HG03280 (cell line): Measurements from ENCODE around the gene RALY.

Source experiments
- ATAC-seq: cut with Tn5 transposase; IDR thresholded peaks from one replicate; pipeline ENCODE4 v1.9.1; 2021; ENCODE audit warnings: mild to moderate bottlenecking, moderate library complexity; ENCODE audit not compliant: unreplicated experiment

The RALY gene

DNA sequence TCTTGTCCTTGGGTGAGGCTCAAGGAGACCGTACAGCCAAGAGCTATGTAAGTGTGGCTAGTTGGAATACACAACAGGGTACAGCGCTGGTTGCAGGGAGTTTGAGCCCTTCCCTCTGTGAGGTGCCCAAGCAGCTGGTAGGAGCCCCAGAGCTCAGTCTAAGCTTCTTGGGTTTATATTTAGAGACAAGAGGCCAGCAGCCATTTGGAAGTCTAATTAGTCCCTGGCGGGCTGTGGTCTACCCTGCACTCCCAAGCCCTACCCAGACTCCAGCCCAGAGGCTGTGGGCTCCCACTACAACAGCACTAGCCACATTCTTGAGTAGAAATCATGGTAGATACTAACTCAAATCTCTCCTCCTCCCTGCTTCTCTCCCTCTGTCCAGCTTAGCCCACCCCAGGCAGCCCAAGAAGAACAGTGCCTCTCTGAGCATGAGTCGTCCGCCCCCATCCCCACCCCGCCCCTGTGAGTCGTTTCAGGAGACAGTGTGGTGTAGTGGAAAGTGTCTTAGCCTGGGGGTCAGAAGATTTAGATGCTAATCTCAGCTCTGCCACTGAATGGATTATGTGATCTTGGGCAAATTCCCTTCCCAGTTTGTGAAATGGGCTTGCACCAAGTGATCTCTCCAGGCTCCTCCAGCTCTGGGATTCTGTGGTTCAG is 80.5 kb downstream of the RALY start:
- ATAC-seq, result no peak

GRCh38 chr20:34075647-34076046 is 81.9 kb downstream of the RALY start:
- no peak for ATAC-seq

DNA sequence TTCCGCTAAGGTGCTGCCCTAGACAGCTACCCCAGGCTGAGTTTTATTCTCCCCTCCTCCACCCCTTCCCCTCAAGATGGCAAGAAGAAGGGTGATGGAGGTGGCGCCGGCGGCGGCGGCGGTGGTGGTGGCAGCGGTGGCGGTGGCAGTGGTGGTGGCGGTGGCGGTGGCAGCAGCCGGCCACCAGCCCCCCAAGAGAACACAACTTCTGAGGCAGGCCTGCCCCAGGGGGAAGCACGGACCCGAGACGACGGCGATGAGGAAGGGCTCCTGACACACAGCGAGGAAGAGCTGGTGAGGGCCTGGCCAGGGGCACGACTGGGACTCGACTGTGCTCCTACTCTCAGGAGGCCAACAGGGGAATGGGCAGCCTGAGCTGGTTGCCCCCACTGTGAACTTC is 83.2 kb downstream of the RALY start:
- ATAC-seq, result no peak

- no peak for ATAC-seq
Observed at GRCh38 chr20:34078540-34078939, 84.8 kb downstream of the RALY start.

DNA sequence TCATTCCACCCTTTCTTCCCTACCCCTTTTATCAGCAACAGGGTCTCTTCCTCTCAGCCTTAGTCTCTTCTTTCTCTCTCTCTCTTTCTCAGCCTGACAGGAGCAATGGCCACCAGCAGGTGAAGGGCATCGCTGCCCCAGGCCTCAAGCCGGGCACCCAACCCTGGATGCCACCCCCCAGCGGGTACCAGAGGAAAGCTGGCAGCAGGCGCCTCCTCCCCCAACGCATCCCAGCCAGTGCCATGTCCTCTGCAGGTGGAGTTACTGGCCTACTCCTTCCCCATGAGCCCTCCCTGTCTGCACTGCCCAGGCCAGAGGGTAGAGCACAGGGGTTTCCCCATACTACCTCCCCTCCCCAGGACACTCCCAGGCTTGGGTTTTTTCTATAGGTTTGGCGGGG is 86.1 kb downstream of the RALY start:
- ATAC-seq, result no peak

- no peak for ATAC-seq
Observed at GRCh38 chr20:34082232-34082887, 88.6 kb downstream of the RALY start.

GRCh38 chr20:34083137-34083536 is 89.4 kb downstream of the RALY start:
- no peak for ATAC-seq

DNA sequence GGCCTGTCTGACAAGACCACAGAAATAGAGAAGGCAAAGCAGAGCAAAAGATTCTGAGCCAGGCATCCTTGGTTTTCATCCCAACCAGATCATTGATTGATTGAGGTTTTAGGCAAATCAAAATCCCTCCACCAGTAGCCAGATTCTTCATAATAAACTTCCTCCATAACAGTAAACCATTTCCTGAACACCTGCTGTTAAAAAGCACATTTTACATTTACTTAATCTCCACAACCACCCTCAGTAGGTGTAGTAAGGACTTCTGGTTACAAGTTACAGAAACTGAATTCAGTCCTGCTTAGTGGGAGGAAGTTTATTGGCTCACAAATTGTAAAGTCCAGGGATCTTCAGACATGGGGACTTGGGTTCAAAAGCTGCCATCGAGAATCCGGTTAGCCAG is 90.1 kb downstream of the RALY start:
- no peak for ATAC-seq

GRCh38 chr20:34084227-34084923 is 90.7 kb downstream of the RALY start:
- no peak for ATAC-seq

DNA sequence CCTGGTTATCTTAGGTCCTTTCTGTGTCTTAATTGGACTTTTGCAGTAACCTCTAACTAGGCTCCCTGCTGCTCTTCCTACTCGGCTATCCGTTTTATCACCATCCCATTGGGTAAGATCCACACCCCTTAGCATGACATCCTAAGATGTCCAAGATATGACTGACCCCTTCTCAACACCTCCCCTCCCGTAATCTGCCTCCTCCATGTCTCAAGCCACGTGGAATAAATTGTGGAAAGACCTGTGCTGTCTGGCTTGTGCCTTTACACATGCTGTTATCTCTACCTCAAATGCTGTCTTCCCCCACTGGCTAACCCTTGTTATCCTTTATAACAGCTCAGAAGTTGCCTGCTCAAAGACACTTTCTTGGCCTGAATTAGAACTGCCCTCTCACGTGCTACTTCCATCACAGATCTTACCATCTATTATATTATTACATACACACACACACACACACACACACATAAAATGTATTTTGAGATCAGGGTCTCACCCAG is 91.9 kb downstream of the RALY start:
- no peak for ATAC-seq

- no peak for ATAC-seq
Observed at GRCh38 chr20:34088305-34089174, 94.8 kb downstream of the RALY start.

DNA sequence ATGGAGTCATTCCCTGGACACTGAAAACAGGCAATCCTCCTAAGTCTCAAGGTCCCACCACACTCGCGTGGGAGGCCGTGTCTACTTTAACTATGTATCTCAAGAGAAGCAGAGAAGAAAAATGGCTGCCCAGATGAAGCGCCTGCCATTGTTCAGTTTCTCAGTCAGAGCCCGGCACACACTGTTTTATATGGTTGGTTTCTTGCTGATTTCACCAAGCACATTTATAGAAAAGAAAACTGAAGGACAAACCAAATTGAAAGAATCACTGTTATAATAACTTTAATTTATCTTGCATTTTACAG is 95.4 kb downstream of the RALY start:
- no peak for ATAC-seq

DNA sequence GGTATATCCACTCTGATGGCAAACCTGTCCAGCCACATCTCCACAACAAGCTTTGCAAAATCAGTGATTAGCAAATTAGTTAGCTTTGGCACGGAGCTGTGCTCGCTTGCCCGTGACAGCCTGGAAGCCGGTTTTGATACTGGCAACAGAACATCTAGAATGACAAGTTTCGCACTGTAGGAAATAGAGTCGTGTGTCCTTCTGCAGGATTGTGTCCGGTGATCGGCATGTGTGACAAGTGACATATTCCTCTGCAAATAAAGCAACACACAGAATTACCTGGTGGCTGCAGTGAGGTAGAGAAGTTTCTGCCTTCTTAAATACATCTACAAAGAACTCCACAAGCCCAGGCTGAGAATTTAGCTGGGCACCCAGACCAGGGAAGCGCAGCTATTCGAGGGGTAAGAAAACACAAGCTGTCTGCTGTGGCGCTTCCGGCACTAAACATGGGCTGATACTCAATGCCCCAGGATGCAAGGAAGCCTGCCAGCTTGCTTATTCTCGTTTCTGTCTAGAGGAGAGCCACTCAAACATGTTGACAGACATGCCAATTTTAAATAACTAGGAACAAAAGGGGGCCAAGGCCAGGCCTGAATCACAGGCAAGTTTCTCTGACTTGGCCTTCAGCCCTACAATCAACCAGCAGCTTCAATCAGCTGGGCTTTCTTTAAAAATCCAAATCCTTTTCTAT is 96.1 kb downstream of the RALY start:
- ATAC-seq, result no peak

DNA sequence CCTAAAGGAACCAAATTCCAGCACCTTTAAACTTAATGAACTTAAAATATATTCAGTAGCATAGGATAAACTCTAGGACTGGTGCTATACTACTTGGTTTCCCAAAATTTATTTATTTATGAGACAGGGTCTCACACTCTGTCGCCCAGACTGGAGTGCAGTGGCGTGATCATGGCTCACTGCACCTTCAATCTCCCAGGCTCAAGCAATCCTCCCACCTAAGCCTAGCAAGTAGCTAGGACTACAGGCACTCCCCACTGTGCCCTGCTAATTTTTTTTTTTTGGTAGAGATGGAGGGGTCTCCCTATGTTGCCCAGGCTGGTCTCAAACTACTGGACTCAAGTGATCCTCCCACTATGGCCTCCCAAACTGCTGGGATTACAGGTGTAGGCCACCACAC is 96.9 kb downstream of the RALY start:
- ATAC-seq, result no peak

DNA sequence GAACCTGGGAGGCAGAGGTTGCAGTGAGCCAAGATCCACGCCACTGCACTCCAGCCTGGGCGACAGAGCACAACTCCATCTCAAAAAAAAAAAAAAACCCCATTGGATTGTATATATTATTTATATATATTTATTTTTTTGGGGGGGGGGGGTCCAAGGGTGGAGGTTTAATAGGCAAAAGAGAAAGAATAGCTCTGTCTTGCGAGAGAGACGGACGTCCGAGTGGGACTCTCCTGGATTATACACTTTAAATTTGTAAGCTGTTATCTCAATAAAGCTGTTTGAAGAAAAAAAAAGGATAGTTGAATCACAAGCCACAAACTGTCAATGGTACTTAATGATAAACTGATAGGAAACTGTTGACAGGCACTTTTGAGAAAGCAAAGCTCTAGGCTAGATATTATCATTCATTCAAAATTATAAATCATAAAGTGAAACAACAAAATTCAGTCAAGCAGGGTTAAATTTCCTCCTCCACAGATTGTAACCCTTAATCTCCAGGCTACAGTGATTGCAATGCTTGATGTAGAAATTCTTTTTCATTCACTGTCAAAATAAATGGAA is 98.0 kb downstream of the RALY start:
- ATAC-seq, result no peak

GRCh38 chr20:34093895-34094294 is 100.2 kb downstream of the RALY start:
- ATAC-seq, result no peak

DNA sequence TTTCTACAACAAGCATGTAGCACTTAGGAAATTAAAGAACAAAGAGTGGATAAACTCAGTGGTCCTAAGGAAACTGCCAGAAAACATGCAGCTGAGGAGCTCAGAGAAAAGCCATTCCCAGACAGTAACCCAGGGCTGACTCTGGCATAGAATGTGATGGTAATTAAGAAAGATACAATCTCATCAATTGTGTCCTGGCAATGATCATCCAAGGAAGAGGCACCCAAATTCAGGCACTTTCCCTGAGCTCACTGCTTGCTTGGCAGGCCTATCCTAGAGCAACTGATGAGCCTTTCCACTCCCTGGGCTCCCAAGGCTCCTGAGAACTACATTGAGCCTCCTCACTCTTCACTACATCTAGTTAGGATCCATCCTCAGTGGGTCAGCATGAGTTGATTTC is 102.1 kb downstream of the RALY start:
- no peak for ATAC-seq

DNA sequence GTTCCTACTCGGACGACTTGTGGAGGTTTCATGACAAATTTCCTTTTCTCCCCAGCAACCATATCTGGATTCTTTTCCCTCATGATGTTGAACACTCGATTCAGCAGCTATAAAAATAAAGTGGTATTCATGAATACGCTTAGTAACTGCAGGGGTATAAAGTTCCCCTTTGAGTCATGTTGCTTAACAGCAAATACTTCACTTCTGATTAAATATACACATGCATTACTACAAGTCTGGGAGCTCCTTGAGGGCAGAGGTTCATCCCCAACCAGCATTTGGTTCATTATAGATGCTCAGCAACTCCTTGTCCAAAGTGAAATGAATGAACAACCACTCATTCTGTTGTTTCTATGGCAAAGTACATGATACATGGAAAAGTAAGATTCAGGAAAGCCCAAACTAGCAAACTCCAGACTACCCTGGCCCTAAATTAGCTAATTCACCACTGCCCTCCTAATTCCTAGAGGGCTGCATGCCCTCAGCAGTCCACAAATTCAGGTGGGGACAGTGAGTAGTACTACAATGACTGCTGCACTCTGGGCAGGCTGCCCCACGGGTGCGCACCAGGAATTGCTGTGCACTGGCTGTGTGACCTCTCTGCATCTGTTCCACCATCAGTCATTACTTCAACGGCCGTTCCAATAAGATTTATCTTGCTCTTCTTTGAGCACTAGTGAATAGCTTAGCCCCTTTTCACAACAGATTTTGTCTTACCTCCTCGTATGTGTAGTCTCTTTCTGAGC is 103.2 kb downstream of the RALY start:
- ATAC-seq, result no peak

- ATAC-seq, result no peak
Observed at GRCh38 chr20:34098570-34098969, 104.9 kb downstream of the RALY start.

GRCh38 chr20:34099675-34100074 is 106.0 kb downstream of the RALY start:
- ATAC-seq, result no peak
